IMR-90 (cell line): ENCODE data around the gene PPP1R3F. TPM values are rescaled to one million over a fixed set of nuclear protein-coding genes. Genes with fewer than 3 reads are reported as not detected.

ENCODE experiments used
- ATAC-seq: fragments of 200-7000 bp; cut with Tn5 transposase; 2 replicates; pipeline ENCODE4 v1.9.1; 2020; ENCODE audit warnings: low read depth, mild to moderate bottlenecking, moderate library complexity
- BruUV-seq: library from RNA; stranded (reverse); fragments of 400-500 nt; replicated peaks from 2 replicates; lab custom pipeline; 2021; lab: Mats Ljungman, UMichigan
- CTCF ChIA-PET: fragments of 300-600 bp; formaldehyde crosslinking; extraction: SDS; loops from one replicate; lab custom pipeline; 2021; ENCODE audit warnings: antibody characterized with exemption; lab: Yijun Ruan, JAX
- POLR2A ChIA-PET: fragments of 300-600 bp; sonication (Branson Sonifier 250); formaldehyde crosslinking; loops from one replicate; lab custom pipeline; 2022; ENCODE audit warnings: antibody characterized with exemption; ENCODE audit not compliant: unreplicated experiment; lab: Charles Lee
- DNase-seq: peaks from one replicate; pipeline ENCODE4 v3.0.0; 2013
- H2AFZ ChIP-seq: replicated peaks from 2 replicates; pipeline ENCODE3; 2013; ENCODE audit warnings: low read length, mild to moderate bottlenecking; ENCODE audit not compliant: poor library complexity
- H2AK5ac ChIP-seq: 2 replicates; pipeline ENCODE4 v1.6.1; 2013; ENCODE audit warnings: low read depth, low read length, inconsistent platforms
- H2AK9ac ChIP-seq: replicated peaks from 2 replicates; pipeline ENCODE3; 2013; ENCODE audit warnings: mild to moderate bottlenecking, low read depth, low read length, moderate library complexity; ENCODE audit not compliant: poor library complexity
- H2BK120ac ChIP-seq: 2 replicates; pipeline ENCODE4 v1.6.1; 2013; ENCODE audit warnings: low read depth, low read length, inconsistent platforms
- H2BK15ac ChIP-seq: 3 replicates; pipeline ENCODE4 v1.6.1; 2013; ENCODE audit warnings: low read depth, low read length, inconsistent platforms
- H2BK20ac ChIP-seq: 2 replicates; pipeline ENCODE4 v1.6.1; 2013; ENCODE audit warnings: low read depth, mild to moderate bottlenecking, inconsistent platforms, low read length, moderate library complexity
- H2BK5ac ChIP-seq: 2 replicates; pipeline ENCODE4 v1.6.1; 2013; ENCODE audit warnings: mild to moderate bottlenecking, low read depth, low read length, inconsistent platforms; ENCODE audit not compliant: poor library complexity, severe bottlenecking
- H3K14ac ChIP-seq: replicated peaks from 2 replicates; pipeline ENCODE4 v1.6.1; 2013; ENCODE audit warnings: low read depth, low read length, inconsistent platforms
- H3K18ac ChIP-seq: 2 replicates; pipeline ENCODE4 v1.6.1; 2013; ENCODE audit warnings: low read depth, low read length, control low read depth
- H3K23ac ChIP-seq: 2 replicates; pipeline ENCODE4 v1.6.1; 2013; ENCODE audit warnings: low read depth, low read length, inconsistent platforms
- H3K27ac ChIP-seq: 2 replicates; pipeline ENCODE4 v1.5.1; 2013; ENCODE audit warnings: mild to moderate bottlenecking, control low read depth, low read length; ENCODE audit not compliant: insufficient read depth
- H3K27me3 ChIP-seq: 2 replicates; pipeline ENCODE4 v1.6.1; 2013; ENCODE audit warnings: low read length; ENCODE audit not compliant: control insufficient read depth, insufficient read depth
- H3K36me3 ChIP-seq: 2 replicates; pipeline ENCODE4 v1.6.1; 2013; ENCODE audit warnings: low read length, mixed read lengths; ENCODE audit not compliant: control insufficient read depth, insufficient read depth
- H3K4ac ChIP-seq: 2 replicates; pipeline ENCODE4 v1.6.1; 2013; ENCODE audit warnings: low read depth, low read length, inconsistent platforms
- H3K4me1 ChIP-seq: 2 replicates; pipeline ENCODE4 v1.6.1; 2013; ENCODE audit warnings: low read length, mixed read lengths; ENCODE audit not compliant: control insufficient read depth, insufficient read depth
- H3K4me2 ChIP-seq: 2 replicates; pipeline ENCODE4 v1.6.1; 2013; ENCODE audit warnings: low read depth, mild to moderate bottlenecking, control low read depth, low read length, moderate library complexity
- H3K4me3 ChIP-seq: 2 replicates; pipeline ENCODE4 v1.5.1; 2013; ENCODE audit warnings: low read depth, mild to moderate bottlenecking, control low read depth, low read length, moderate library complexity; ENCODE audit not compliant: insufficient read depth
- H3K56ac ChIP-seq: 2 replicates; pipeline ENCODE4 v1.6.1; 2013; ENCODE audit warnings: low read length, inconsistent platforms; ENCODE audit not compliant: insufficient read depth; ENCODE audit errors: extremely low read depth
- H3K79me1 ChIP-seq, 2 experiments: 2 replicates each; pipeline ENCODE4 v1.6.1; 2013; ENCODE audit warnings: low read length in 2 of 2, inconsistent platforms in 1 of 2, low read depth in 1 of 2
- H3K9ac ChIP-seq: 2 replicates; pipeline ENCODE4 v1.6.1; 2013; ENCODE audit warnings: low read depth, low read length, control low read depth
- H3K9me1 ChIP-seq: 2 replicates; pipeline ENCODE4 v1.6.1; 2013; ENCODE audit warnings: low read length, inconsistent platforms; ENCODE audit not compliant: insufficient read depth
- H3K9me3 ChIP-seq: 2 replicates; pipeline ENCODE4 v1.6.1; 2013; ENCODE audit warnings: low read length; ENCODE audit not compliant: control insufficient read depth, insufficient read depth
- H4K20me1 ChIP-seq: 2 replicates; pipeline ENCODE4 v1.6.1; 2013; ENCODE audit warnings: low read length, inconsistent platforms; ENCODE audit not compliant: insufficient read depth
- H4K5ac ChIP-seq: 2 replicates; pipeline ENCODE4 v1.6.1; 2013; ENCODE audit warnings: mild to moderate bottlenecking, low read depth, low read length, control low read depth
- H4K8ac ChIP-seq, 2 experiments: 2 replicates each; pipeline ENCODE4 v1.6.1; 2013; ENCODE audit warnings: low read depth in 2 of 2, low read length in 2 of 2, control low read depth in 1 of 2, inconsistent platforms in 1 of 2
- H4K91ac ChIP-seq: 2 replicates; pipeline ENCODE4 v1.6.1; 2013; ENCODE audit warnings: low read depth, low read length, inconsistent platforms; ENCODE audit not compliant: insufficient read depth
- BHLHE40 ChIP-seq: fragments of 150-350 bp; IDR thresholded peaks from 2 replicates; pipeline ENCODE4 v1.6.1; 2016; ENCODE audit warnings: mild to moderate bottlenecking, low read depth, low read length
- CEBPB ChIP-seq: IDR thresholded peaks from 2 replicates; pipeline ENCODE4 v1.6.1; 2012; ENCODE audit warnings: low read depth, low read length, improper control_type of control experiment
- CHD1 ChIP-seq: IDR thresholded peaks from 2 replicates; pipeline ENCODE4 v1.6.1; 2012; ENCODE audit warnings: low read depth, low read length, improper control_type of control experiment
- CTCF ChIP-seq: conservative IDR thresholded peaks from 2 replicates; pipeline ENCODE4 v1.5.1; 2012; ENCODE audit warnings: mild to moderate bottlenecking, low read depth, low read length, improper control_type of control experiment
- ELK1 ChIP-seq: fragments of 150-350 bp; IDR thresholded peaks from 2 replicates; pipeline ENCODE4 v1.6.1; 2016; ENCODE audit warnings: low read depth, mild to moderate bottlenecking, low read length, moderate library complexity, borderline replicate concordance
- FOS ChIP-seq: fragments of 150-350 bp; IDR thresholded peaks from 2 replicates; pipeline ENCODE4 v1.6.1; 2016; ENCODE audit warnings: low read depth, low read length
- MAFK ChIP-seq: IDR thresholded peaks from 2 replicates; pipeline ENCODE4 v1.6.1; 2012; ENCODE audit warnings: low read depth, low read length, improper control_type of control experiment
- MAZ ChIP-seq: IDR thresholded peaks from 2 replicates; pipeline ENCODE4 v1.6.1; 2012; ENCODE audit warnings: low read depth, mild to moderate bottlenecking, low read length, improper control_type of control experiment, moderate library complexity, borderline replicate concordance
- MXI1 ChIP-seq: IDR thresholded peaks from 2 replicates; pipeline ENCODE4 v1.6.1; 2012; ENCODE audit warnings: low read depth, mild to moderate bottlenecking, low read length, moderate library complexity, borderline replicate concordance
- NFE2L2 ChIP-seq: fragments of 150-350 bp; IDR thresholded peaks from 2 replicates; pipeline ENCODE4 v1.6.1; 2016; ENCODE audit warnings: low read depth, mild to moderate bottlenecking, low read length
- POLR2A ChIP-seq: IDR thresholded peaks from 2 replicates; pipeline ENCODE4 v1.6.1; 2012; ENCODE audit warnings: mild to moderate bottlenecking, low read depth, low read length
- RAD21 ChIP-seq: IDR thresholded peaks from 2 replicates; pipeline ENCODE4 v1.6.1; 2012; ENCODE audit warnings: low read length, improper control_type of control experiment
- RCOR1 ChIP-seq: IDR thresholded peaks from 2 replicates; pipeline ENCODE4 v1.6.1; 2012; ENCODE audit warnings: mild to moderate bottlenecking, low read length, improper control_type of control experiment; ENCODE audit not compliant: insufficient replicate concordance
- RFX5 ChIP-seq: IDR thresholded peaks from 2 replicates; pipeline ENCODE4 v1.8.0; 2012; ENCODE audit warnings: low read depth, mild to moderate bottlenecking, low read length, moderate library complexity
- SMC3 ChIP-seq: fragments of 150-350 bp; IDR thresholded peaks from 2 replicates; pipeline ENCODE4 v1.6.1; 2016; ENCODE audit warnings: low read depth, mild to moderate bottlenecking, antibody characterized with exemption, low read length, moderate library complexity
- WGBS, 2 experiments: methylation state at CpG; one replicate each; pipeline versions ENCODE4 v1.1.5 to v1.1.7; 2013; ENCODE audit warnings: missing lambda C conversion rate in 2 of 2; ENCODE audit not compliant: insufficient read length in 1 of 2; ENCODE audit errors: extremely low coverage in 2 of 2; 5-methylcytosine and 5-hydroxymethylcytosine counted together
- dilution Hi-C: fragments of 300-500 bp; cut with HindIII; formaldehyde crosslinking; loops from one replicate; pipeline ENCODE4 v1.14.3; 2018; ENCODE audit warnings: low sequenced_read_pairs; ENCODE audit not compliant: unreplicated experiment
- in situ Hi-C: fragments of 300-500 bp; cut with MboI; formaldehyde crosslinking; loops from 3 replicates; pipeline ENCODE4 v1.14.3; 2019; ENCODE audit warnings: low sequenced_read_pairs, inconsistent platforms, mixed read lengths
- intact Hi-C: fragments of 100-400 bp; cut with micrococcal nuclease; formaldehyde crosslinking; loops from 2 replicates; pipeline ENCODE4 v1.10.0; 2022
- polyA plus RNA-seq, 3 experiments: library from polyadenylated mRNA; depleted of rRNA; stranded (reverse); fragments of >200 nt; gene quantifications; 2 replicates each; pipeline ENCODE4 v1.2.3, GENCODE V29; 2012; ENCODE audit warnings: low replicate concordance in 1 of 3
- total RNA-seq: library from RNA; depleted of rRNA; stranded (reverse); fragments of >200 nt; gene quantifications from 2 replicates; pipeline ENCODE4 v1.2.3, GENCODE V29; 2012
- TF ChIP-seq, protein P1 (sequence below): fragments of 150-350 bp; IDR thresholded peaks from 2 replicates; pipeline ENCODE4 v1.6.1; 2017; ENCODE audit warnings: mild to moderate bottlenecking, antibody characterized with exemption, low read length, low read depth

PPP1R3F gene
- total and polyA plus RNA-seq, 2 of the 4 experiments (the other 2 are of a cell fraction), result 0.72 to 1.7 TPM

GRCh38 chrX:49276207-49276606 lies 6.6 kb downstream of the PPP1R3F start:
- Histone ChIP-seq H3K23ac (no peak overlapping the region), H2AK5ac (no peak overlapping the region), H4K20me1 (peaks cover 8% of the 10 kb centered on the region; the same call in 1 of the 2 replicates), H2AK9ac (no peak overlapping the region), H3K4me2 (no peak overlapping the region), H2BK20ac (no peak overlapping the region), H2BK120ac (no peak overlapping the region), H3K9me3 (no peaks in the 10 kb centered on the region), H3K36me3 (no peaks in the 10 kb centered on the region), H3K56ac (no peak overlapping the region), H4K5ac (no peak overlapping the region), H2BK15ac (no peak overlapping the region), H3K4ac (no peak overlapping the region), H4K91ac (no peak overlapping the region), H3K9ac (no peak overlapping the region), H3K27me3 (no peaks in the 10 kb centered on the region), H2BK5ac (no peak overlapping the region), H3K14ac (no peak overlapping the region), H4K8ac (no peak overlapping the region), H3K4me1 (no peaks in the 10 kb centered on the region), H3K27ac (no peak overlapping the region), H2AFZ (no peak overlapping the region), H3K4me3 (no peak overlapping the region), H3K18ac (no peak overlapping the region), H3K79me1 (peaks cover 22 to 27% of the 10 kb centered on the region in 2 experiments), H3K9me1 (0 out of 2 replicates have a peak, but pooled peaks cover 7% of the 10 kb centered on the region)
- intact Hi-C loops (no loop called here), dilution Hi-C loops (no loop called here), in situ Hi-C loops (no loop called here)
- ATAC-seq (no peak), DNase-seq (no peak)
- ChIA-PET POLR2A (no interaction called here), CTCF (no interaction called here)
- WGBS, 2 experiments, result no CpG with 5 or more reads among the region's 1 CpG
- TF ChIP-seq BHLHE40 (no peak), SMC3 (no peak), ELK1 (no peak), MAFK (no peak), RFX5 (no peak), FOS (no peak), RCOR1 (no peak), MXI1 (no peak), CEBPB (no peak), RAD21 (no peak), MAZ (no peak), POLR2A (no peak), CHD1 (no peak), CTCF (no peak), NFE2L2 (no peak)
- TF ChIP-seq, protein P1, sequence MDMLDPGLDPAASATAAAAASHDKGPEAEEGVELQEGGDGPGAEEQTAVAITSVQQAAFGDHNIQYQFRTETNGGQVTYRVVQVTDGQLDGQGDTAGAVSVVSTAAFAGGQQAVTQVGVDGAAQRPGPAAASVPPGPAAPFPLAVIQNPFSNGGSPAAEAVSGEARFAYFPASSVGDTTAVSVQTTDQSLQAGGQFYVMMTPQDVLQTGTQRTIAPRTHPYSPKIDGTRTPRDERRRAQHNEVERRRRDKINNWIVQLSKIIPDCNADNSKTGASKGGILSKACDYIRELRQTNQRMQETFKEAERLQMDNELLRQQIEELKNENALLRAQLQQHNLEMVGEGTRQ, result no peak
- BruUV-seq, result no TSS peak
